ENCODE measurements around the gene LUM. TPM values are rescaled to one million over a fixed set of nuclear protein-coding genes. Genes with fewer than 3 reads are reported as not detected.

LUM gene
- total RNA-seq, 1 experiment from 2014 or later: 400 TPM

DNA sequence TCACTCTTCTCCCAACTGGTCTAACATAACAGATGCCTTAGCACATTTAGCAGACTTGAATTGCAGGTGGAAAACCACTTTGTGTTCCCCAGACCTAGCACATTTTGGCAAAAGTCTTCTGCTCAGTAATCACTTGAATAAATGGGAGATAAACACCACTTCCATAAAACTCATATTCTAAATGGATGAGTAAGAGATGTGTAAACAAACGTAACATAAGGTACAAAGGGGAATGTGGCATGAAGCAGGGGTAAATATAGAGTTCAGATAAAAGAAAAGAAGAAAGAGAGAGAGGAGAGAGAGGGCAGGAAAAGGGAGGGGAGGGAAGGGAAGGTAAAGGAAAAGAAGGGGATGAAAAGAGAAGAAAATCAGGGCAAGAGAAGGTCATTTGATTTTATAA lies 36.4 kb downstream of the LUM start:
- DNase-seq (ENCODE audit: low read depth): no peak

DNA sequence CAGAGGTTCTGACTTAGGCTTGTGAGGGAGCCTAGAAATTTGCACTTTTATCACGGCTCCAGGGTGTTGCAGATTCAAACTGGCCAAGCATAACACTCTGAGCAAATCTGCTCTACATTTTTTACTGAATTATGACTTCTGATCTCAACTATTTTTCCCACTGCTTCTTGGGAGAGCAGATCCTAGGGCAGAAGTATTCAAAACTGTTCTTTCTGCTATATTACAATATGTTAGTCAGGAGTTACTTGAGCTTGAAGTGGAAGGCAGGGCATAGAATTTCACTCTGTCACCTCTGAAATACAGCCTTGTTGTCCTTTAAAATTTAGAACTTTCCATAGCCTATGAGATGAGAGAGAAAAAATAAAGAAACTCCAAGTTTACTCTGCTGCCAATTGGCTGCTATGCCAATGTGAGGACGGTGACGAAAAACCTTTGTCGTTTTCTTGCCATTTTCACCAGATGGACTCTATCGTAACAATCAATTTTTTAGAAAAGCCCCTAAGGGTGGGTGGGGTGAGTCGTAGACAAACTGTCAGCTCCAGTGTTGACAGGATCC lies 37.1 kb downstream of the LUM start:
- no peak for DNase-seq (ENCODE audit: low read depth)

DNA sequence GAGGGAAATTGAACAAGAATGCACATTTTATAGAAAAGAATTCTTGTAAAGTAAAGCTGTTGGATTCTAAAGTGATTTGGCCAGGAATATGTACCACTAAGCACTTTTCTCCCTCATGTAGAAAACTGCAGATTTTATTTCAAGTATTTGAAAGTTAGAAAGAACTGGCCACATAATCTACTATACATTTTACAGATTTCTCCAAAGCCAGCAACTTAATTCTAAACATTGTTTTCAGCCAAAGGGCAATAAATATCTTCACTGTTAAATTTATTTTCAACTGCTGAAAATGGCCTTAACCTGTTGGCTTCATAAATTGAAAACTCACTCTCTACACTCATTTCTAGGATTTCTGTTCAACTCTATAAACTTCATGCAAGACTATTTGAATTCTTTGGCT lies 37.9 kb downstream of the LUM start:
- DNase-seq (ENCODE audit: low read depth): no peak

DNA sequence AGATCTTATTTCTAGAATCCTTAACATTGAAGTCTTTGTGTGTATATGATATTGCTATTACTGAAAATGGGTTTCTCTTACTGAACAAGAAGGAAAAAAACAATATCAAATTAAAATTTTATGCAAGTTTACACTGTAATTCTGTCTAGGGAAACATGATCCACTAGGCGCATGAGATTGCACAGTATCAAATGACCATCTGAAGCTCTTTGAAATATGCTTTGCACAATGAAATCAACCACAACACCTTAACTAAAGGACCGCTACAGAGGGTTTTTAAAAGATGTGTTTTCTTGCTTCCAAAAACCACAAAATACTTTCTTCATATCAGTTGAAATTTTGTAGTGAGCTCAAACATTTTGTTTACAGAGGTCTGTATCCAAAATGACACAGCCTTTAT lies 38.4 kb downstream of the LUM start:
- peak; percentile 50 for DNase-seq (ENCODE audit: low read depth)

DNA sequence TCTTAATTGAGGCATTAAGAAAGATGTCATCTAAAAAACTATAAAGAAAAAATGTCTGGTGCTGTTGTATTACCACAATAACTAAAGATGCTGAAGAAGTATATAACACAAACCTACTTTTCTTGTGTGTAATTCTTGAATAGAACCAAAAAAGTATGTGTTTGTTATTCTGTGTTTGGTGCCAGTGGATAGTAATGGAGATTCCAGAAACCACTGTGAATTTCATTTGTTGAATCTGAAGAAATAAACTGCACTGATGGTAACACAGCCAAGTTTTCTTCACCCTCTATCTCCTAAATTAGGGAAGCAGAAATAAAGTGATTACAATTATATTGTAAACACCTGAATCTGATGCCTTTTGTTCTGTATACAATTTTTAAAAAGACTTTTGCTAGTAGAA lies 40.4 kb downstream of the LUM start:
- no peak for DNase-seq (ENCODE audit: low read depth)

DNA sequence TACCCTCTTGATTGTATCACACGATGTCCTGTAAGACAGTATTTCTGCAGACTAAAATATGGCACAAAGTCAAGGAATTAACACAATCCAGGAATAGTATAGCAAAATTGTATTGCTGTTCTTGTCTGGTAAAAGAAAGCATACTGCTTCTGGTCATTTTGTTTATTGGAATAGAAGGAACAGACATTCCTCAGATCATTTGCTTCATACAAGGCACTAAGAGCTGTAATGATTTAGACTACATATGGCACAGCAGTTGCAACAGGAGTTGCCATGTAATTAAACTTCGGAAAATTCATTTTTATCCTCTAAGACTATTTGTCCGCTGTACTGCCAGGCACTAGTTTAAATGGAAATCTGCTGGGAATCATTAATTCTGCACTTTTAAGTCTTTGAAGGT lies 45.9 kb downstream of the LUM start:
- DNase-seq (ENCODE audit: low read depth): no peak

DNA sequence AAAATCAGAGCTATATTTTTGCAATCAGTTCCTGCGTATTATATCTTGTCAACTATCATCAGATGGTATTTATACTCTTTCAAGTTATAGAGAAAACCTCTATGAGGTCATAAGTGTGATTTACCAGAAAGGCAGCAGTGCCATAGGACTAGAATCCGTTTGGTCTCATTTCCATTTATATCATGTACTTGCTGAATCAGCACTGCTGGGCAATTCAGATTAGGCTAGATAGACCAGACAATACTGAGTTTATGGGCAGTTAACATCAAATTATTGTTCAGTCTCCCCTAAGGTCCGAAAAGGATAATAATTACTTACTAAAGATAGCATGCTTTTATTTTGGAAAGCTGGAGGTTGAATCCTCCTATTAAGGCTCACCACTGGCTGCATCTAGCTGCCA lies 46.7 kb downstream of the LUM start:
- DNase-seq (ENCODE audit: low read depth): no peak

DNA sequence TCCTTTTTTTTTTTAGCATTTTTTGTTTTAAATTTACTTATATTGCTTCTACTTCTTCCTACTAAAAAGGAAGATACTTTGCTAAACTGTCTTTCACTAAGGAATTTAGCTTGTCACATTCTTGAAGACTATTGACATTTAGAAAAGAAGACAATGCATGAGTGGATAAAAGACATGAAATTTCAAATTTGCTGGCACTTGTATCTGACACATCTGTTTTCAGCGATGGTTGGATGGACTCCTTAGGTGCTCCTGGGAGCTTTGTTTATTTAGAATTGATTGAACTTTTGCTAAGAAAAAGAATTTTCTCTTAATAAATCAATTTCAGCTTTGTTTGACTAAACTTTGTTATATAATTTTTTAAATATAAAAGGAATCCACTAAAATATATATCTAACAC lies 50.2 kb downstream of the LUM start:
- no peak for DNase-seq (ENCODE audit: low read depth)

DNA sequence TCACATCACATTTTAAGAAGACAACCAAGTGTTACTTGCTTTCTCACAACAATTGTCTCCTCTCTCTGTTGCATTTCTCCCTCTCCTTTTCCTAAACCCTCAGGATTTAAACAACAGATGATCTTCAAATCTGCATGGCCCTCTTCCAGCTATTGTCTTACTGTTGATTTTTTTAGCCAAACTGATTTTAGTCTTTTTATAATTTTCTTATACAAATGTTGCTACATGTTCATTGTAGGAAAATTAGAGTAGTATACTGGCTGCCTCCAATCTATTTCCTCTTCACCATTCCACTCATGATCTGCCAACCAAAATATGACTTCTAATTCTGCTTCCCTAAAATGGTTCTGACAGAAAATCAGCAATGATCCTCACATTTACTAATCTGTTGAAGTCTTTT lies 52.1 kb downstream of the LUM start:
- no peak for DNase-seq (ENCODE audit: low read depth)

DNA sequence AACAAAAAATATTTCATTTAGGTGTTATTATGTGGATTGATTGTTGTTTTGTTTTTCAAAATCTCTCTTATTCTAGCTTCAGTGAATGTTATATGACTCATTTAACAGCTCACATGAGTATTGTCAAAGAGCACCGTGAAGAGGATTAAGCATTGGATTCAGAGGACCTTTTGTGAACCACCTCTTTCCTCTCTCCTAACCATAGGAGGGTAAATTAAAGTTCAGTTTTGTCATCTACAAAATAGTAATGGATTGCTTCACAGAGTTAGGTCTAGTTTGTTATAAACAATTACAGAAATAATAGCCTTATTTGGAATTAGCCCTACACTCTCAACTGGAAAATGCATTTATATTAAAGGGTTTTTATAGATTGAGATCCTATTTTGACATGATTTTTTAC lies 52.5 kb downstream of the LUM start:
- DNase-seq (ENCODE audit: low read depth): peak; percentile 47

DNA sequence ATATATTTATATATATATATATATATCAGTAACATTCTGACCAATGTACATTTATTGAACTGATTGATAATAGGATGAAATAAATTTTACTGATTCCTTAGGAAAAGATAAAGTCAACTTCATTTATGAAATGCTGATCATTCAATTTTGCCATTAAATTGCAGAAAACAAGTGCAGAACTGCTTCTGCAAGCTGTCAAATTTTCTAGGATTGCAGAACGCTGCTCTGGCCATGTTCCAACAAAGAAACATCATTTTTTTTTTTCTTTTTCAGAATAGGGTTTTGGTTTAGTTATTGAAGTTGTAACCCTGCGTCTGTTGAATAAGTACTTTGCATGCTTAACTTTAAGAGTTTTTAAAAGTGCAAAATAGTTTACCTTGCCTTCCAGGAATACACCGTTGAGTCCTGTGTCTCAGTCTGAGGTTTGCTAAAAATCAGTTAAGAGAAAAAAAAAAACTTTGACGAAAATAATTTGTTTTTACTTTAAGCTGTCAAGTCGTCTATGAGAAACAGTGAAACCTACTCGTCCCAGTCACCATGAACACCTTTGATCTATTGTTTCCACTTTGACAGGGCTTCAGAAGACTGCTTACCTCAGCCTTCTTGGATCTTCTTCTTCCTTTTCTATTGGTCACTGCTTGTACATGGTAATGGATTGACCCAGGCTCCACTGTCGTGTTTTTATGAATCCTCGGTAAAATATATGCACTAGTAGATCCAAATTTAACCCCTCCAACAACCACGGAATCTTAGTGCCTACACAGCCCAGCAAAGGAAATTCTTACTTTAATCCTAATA lies 53.7 kb downstream of the LUM start, which contains the start of gene KERA:
Gene KERA (minus strand): TSS at position 657 of the 798 bp plus-strand sequence. CDS start 1,743 bp downstream, outside the sequence.
- no peak for DNase-seq (ENCODE audit: low read depth)

DNA sequence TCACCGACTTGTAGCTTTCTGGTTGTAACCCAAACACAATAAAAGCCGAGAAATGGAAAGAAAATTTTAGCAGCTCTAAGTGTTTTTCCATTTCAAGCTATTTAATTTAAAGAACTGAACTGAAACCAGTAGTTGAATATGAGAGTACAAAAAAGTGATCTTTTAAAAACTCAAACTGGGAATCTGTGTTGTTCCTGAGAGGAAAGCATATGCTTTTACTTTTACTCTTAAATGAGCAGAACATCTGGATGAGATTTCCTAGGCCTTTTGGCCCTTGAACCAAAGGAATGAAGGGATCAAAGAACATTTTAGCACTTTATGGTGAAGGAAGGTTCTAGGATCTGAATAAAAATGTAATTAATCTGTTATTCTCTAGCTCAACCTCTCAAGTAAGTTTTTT lies 54.8 kb downstream of the LUM start:
- no peak for DNase-seq (ENCODE audit: low read depth)

DNA sequence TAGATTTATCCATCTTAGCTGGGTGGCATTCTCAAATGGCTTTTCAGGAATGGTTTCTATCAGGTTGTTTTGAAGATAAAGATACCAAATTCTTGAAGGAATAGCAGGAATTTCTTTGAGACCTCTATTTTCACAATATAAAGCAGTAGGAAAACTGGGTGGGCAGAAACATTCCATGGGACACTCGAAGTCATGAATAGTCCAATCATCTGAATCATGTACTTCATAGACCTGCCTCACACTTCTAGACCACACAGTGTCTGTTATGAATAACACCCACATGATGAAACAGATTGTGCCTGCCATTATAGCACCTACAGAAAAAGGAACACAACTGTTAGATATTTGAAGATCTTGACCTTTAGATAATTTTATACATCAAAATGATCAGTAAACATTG lies 55.3 kb downstream of the LUM start:
- DNase-seq (ENCODE audit: low read depth): no peak

DNA sequence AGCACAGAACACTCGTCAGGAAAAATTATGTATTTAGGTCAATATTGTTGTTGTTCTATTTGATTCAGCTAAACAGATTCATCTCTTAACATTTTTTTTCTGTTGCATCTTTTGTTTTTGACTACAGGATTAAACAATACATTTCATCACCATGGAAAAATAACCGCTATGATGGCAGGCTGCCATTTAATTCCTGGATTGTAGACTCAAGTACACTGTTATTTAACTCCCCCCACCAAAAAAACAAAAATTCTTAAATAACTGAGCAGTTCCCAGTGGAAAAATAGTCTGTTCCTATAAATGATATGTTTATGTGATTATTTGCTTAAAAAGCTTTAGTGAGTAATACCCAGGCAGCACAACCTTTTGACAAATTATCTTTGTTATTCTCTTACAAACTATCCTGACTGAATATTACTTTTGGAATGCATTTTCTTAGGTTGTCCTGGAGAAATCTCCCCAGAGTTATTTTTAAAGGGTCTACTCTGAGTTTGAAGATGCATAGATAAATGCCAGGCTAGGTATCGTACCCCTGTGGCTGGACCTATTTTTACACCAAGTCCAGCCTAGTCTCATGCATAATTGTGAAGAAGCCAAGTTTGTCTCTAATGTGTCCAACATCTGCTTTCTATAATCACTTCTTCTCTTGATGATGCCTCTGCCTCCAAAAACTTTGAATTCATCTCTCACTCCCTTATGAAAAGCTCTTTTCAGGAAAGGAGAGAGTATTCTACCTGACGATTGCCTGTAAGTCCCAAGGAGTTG lies 57.2 kb downstream of the LUM start:
- DNase-seq (ENCODE audit: low read depth): peak; percentile 93

Other genes starting within 250 kb of the LUM start
- gene CCER1, start 156.3 kb downstream of the LUM start, total RNA-seq (2014; rRNA removed; shearing (Covaris generic)): not detected in 2 replicates
- gene EPYC, start 106.5 kb downstream of the LUM start, total RNA-seq (2014; rRNA removed; shearing (Covaris generic)): 0.17 TPM in 1 of 2 replicates, not detected in the other
- gene KERA, start 53.5 kb downstream of the LUM start, total RNA-seq (2014; rRNA removed; shearing (Covaris generic)): not detected in 2 replicates
- 16.3 and 16.5 TPM in 2 replicates for gene DCN, start 71.3 kb upstream of the LUM start, total RNA-seq (2014; rRNA removed; shearing (Covaris generic))

Measured in M059J (cell line).